Measurements from ENCODE around the gene CAB39. TPM values are rescaled to one million over a fixed set of nuclear protein-coding genes. Genes with fewer than 3 reads are reported as not detected.

Gene CAB39
- total and polyA plus RNA-seq, 2 donors (not counting 3 experiments of a cell fraction or from before 2014, with no cell fraction given), result 25.7 to 53.7 TPM

- Histone ChIP-seq H3K27me3 (ENCODE audit: control insufficient read depth in 2 of 2, insufficient read depth in 2 of 2, low read length in 2 of 2) (no peaks in the 10 kb centered on the region), H3K9ac (replicated peaks; ENCODE audit: extremely low read depth, insufficient read depth, low read length) (no peak overlapping the region), H3K36me3 (ENCODE audit: control insufficient read depth in 2 of 2, extremely low read depth in 1 of 2, insufficient read depth in 2 of 2, low read length in 2 of 2) (peaks cover 2 to 7% of the 10 kb centered on the region in 2 experiments), H3K4me1 (ENCODE audit: control insufficient read depth, extremely low read depth, insufficient read depth, low read length) (peaks cover 37% of the 10 kb centered on the region), H3K27ac (ENCODE audit: insufficient read depth, low read depth, low read length) (no peak overlapping the region), H3K9me3 (replicated peaks; ENCODE audit: control insufficient read depth, insufficient read depth, low read length) (no peaks in the 10 kb centered on the region), H3K4me3 (replicated peaks in 1 of 3; ENCODE audit: insufficient read depth in 1 of 3, low read depth in 1 of 3, low read length in 3 of 3) (no peak overlapping the region), H3K79me2 (ENCODE audit: control insufficient read depth, insufficient read depth, low read length) (peaks cover 22% of the 10 kb centered on the region), H4K20me1 (replicated peaks; ENCODE audit: control insufficient read depth, extremely low read depth, insufficient read depth, low read length) (no peaks in the 10 kb centered on the region), H3K4me2 (ENCODE audit: insufficient read depth, low read length) (no peak overlapping the region), H3K9me1 (replicated peaks; ENCODE audit: control insufficient read depth, extremely low read depth, insufficient read depth, low read length) (no peaks in the 10 kb centered on the region), H2AFZ (ENCODE audit: low read depth, low read length) (no peak overlapping the region)
- intact Hi-C loops (cut with micrococcal nuclease) (no loop called here), dilution Hi-C loops (cut with MboI; ENCODE audit: extremely low pct_ligation_motif_present, low sequenced_read_pairs) (no loop called here)
- BruUV-seq (replicated peaks), result no TSS peak
- POLR2A ChIA-PET, result no interaction called here
- no peak for DNase-seq (ENCODE audit: low read depth, low spot score)
- TF ChIP-seq GATA2 (IDR thresholded peaks at IDR 0.05; ENCODE audit: insufficient read depth, insufficient read length, low read depth, low read length), result peak; percentile 8
- TF ChIP-seq EZH2 (IDR thresholded peaks at IDR 0.05; ENCODE audit: borderline replicate concordance, low read depth, low read length, severe bottlenecking), result no peak
- FAIRE-seq, result no peak
- CTCF ChIA-PET, result interaction anchor here (0.7 to 5.5 kb wide), 3 partner anchors 28 to 83 kb away, joined by 3 to 107 read pairs (median 4); partner anchors contain the start of gene CAB39
Observed at GRCh38 chr2:230796280-230796862, 83.7 kb downstream of the CAB39 start.

DNA sequence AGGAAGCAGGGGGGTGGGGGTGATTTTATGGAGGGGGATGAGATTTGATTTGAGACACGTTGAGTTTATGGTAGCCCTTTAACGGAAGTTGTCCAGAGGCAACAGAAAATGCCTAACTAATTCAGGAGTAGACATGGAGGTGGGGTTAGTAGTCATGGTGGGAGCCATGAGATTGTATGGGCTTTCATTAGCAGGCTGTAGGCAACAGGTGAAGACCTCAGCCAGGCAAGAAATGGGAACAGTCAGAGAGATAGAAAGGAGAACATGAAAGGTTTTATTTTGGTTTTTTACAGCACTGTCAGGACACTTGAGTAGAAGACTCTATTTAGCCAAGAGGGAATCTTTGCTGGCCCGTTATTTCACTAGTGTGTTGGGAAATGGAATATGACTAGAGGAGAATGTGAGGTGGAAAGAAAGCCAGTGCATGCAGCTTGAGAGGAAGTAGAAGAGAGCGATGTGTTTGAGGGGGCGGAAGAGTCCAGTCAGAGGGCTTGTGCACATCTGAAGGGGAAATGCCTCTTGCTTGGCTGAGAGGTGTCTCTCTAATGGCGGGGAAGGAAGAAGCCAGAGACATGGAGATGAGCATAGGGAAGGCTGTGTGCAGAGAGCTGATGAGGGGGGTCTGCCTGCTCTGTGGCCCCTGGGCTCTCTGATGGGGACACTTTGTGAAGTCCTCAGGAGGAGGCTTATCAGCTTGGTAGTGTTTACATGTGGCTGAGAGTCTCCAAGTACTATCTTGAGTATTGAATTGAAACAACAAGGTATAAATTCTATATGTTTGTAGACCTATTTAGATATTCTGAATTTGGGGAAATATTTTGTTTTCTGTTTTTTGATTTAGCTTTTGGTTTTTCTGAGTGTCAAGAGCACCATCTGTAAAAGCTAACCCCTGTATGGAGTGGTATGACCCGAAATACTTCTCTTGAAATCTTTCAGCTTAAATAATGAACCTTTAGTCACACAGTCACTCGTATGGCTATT, 85.2 kb downstream of the CAB39 start:
- CTCF ChIA-PET, result interaction anchor here (0.6 to 5.5 kb wide), 54 partner anchors 8 to 997 kb away, joined by 3 to 107 read pairs (median 5); partner anchors contain the start of gene CAB39
- dilution Hi-C loops (cut with MboI; ENCODE audit: extremely low pct_ligation_motif_present, low sequenced_read_pairs) (no loop called here), intact Hi-C loops (cut with micrococcal nuclease) (loop anchor here (1.0 kb wide), 3 partner anchors 86 to 790 kb away; partner anchors contain the start of gene CAB39)
- peaks cover 0 to 3% of the 10 kb centered on the region in 2 experiments for H3K36me3 ChIP-seq (ENCODE audit: control insufficient read depth in 2 of 2, extremely low read depth in 1 of 2, insufficient read depth in 2 of 2, low read length in 2 of 2)
- no peak overlapping the region for H2AFZ ChIP-seq (ENCODE audit: low read depth, low read length)
- no peaks in the 10 kb centered on the region for H3K27me3 ChIP-seq (ENCODE audit: control insufficient read depth in 2 of 2, insufficient read depth in 2 of 2, low read length in 2 of 2)
- no peak overlapping the region for H3K9ac ChIP-seq (replicated peaks; ENCODE audit: extremely low read depth, insufficient read depth, low read length)
- H3K9me1 ChIP-seq (replicated peaks; ENCODE audit: control insufficient read depth, extremely low read depth, insufficient read depth, low read length), result no peaks in the 10 kb centered on the region
- peaks cover 34% of the 10 kb centered on the region for H3K4me1 ChIP-seq (ENCODE audit: control insufficient read depth, extremely low read depth, insufficient read depth, low read length)
- no peak overlapping the region for H3K27ac ChIP-seq (ENCODE audit: insufficient read depth, low read depth, low read length)
- H3K79me2 ChIP-seq (ENCODE audit: control insufficient read depth, insufficient read depth, low read length), result peaks cover 19% of the 10 kb centered on the region
- no peak overlapping the region for H3K4me2 ChIP-seq (ENCODE audit: insufficient read depth, low read length)
- no peak overlapping the region for H3K4me3 ChIP-seq (replicated peaks in 1 of 3; ENCODE audit: insufficient read depth in 1 of 3, low read depth in 1 of 3, low read length in 3 of 3)
- FAIRE-seq (no peak), DNase-seq (ENCODE audit: low read depth, low spot score) (no peak)
- TF ChIP-seq GATA2 (IDR thresholded peaks at IDR 0.05; ENCODE audit: insufficient read depth, insufficient read length, low read depth, low read length) (no peak), POLR2AphosphoS5 (IDR thresholded peaks at IDR 0.05; ENCODE audit: insufficient read depth, low read depth, low read length) (no peak), CTCF (IDR thresholded peaks at IDR 0.05; ENCODE audit: extremely low read depth in 1 of 2, insufficient read depth in 1 of 2, low read depth in 1 of 2, low read length in 2 of 2) (no peak), JUN (IDR thresholded peaks at IDR 0.05; ENCODE audit: borderline replicate concordance, insufficient read depth, insufficient read length, low read depth) (no peak)
- H4K20me1 ChIP-seq (replicated peaks; ENCODE audit: control insufficient read depth, extremely low read depth, insufficient read depth, low read length), result no peaks in the 10 kb centered on the region
- no TSS peak for BruUV-seq (replicated peaks)
- H3K9me3 ChIP-seq (replicated peaks; ENCODE audit: control insufficient read depth, insufficient read depth, low read length), result no peaks in the 10 kb centered on the region
- POLR2A ChIA-PET, result no interaction called here

Measured in endothelial cell of umbilical vein (primary cell).